HepG2 (cell line): ENCODE data around the gene SSBP4. TPM values are rescaled to one million over a fixed set of nuclear protein-coding genes. Genes with fewer than 3 reads are reported as not detected.

Source experiments
- MED1 ChIP-seq: sonication (generic); formaldehyde crosslinking; IDR thresholded peaks from 2 replicates; pipeline ENCODE4 v1.4.0; 2020; ENCODE audit warnings: missing genetic modification reagents
- MIER2 ChIP-seq: IDR thresholded peaks from 2 replicates; pipeline ENCODE4 v1.6.1; 2016; ENCODE audit warnings: missing biosample characterization, missing genetic modification reagents
- NR2F6 ChIP-seq, 2 experiments: IDR thresholded peaks; 2 replicates each; pipeline ENCODE4 v1.6.1; 2016; ENCODE audit warnings: antibody characterized with exemption in 1 of 2, mild to moderate bottlenecking in 1 of 2
- PHF5A ChIP-seq: IDR thresholded peaks from one replicate; pipeline ENCODE4 v1.6.1; 2018; ENCODE audit warnings: low read depth, missing genetic modification reagents; ENCODE audit not compliant: unreplicated experiment
- RBFOX2 ChIP-seq: fragments of 200-400 bp; formaldehyde crosslinking; IDR thresholded peaks from 2 replicates; pipeline ENCODE4 v1.6.1; 2017; ENCODE audit warnings: low read depth, mild to moderate bottlenecking, low read length
- RXRA ChIP-seq: sonication (generic); formaldehyde crosslinking; IDR thresholded peaks from 2 replicates; pipeline ENCODE4 v1.5.1; 2020; ENCODE audit warnings: missing genetic modification reagents
- RXRB ChIP-seq: IDR thresholded peaks from 2 replicates; pipeline ENCODE4 v1.6.1; 2016; ENCODE audit warnings: borderline replicate concordance, missing genetic modification reagents, missing compliant biosample characterization
- SMARCC2 ChIP-seq: fragments of 450-650 bp; IDR thresholded peaks from 2 replicates; pipeline ENCODE4 v1.6.1; 2017; ENCODE audit warnings: antibody characterized with exemption, mild to moderate bottlenecking
- ZFP36L1 ChIP-seq: sonication (generic); formaldehyde crosslinking; IDR thresholded peaks from 2 replicates; pipeline ENCODE4 v1.8.0; 2022; ENCODE audit warnings: mild to moderate bottlenecking, missing genetic modification reagents, moderate library complexity
- ZFP41 ChIP-seq: sonication (generic); formaldehyde crosslinking; IDR thresholded peaks from 2 replicates; pipeline ENCODE4 v1.4.0; 2020; ENCODE audit warnings: mild to moderate bottlenecking, missing genetic modification reagents, borderline replicate concordance
- ZIK1 ChIP-seq: sonication (generic); formaldehyde crosslinking; IDR thresholded peaks from 2 replicates; pipeline ENCODE4 v1.5.0; 2020; ENCODE audit warnings: mild to moderate bottlenecking, low read depth, missing genetic modification reagents, borderline replicate concordance
- polyA plus RNA-seq, 8 experiments: library from polyadenylated mRNA; depleted of rRNA in 3 of 8; stranded (reverse) in 7 of 8; unstranded in 1 of 8; fragments of >200 nt; fragmentation: Illumina TruSeq in 4 of 8; extraction: Trizol in 4 of 8; gene quantifications; 2 replicates each; pipeline versions ENCODE4 v1.2.1 to v1.2.3, GENCODE V29; 2011 to 2016; ENCODE audit warnings: low read depth in 4 of 8, missing spikeins in 1 of 8, mixed read lengths in 1 of 8; ENCODE audit not compliant: insufficient read depth in 1 of 8
- total RNA-seq, 5 experiments: library from RNA; depleted of rRNA; stranded (reverse); fragments of >200 nt; fragmentation: Illumina TruSeq; extraction: Trizol; gene quantifications; 2 replicates each; pipeline ENCODE4 v1.2.3, GENCODE V29; 2016; ENCODE audit warnings: low read depth in 1 of 5
- TF ChIP-seq, protein P1 (sequence below): sonication (generic); formaldehyde crosslinking; IDR thresholded peaks from 2 replicates; pipeline ENCODE4 v1.4.0; 2020; ENCODE audit warnings: mild to moderate bottlenecking, missing genetic modification reagents
- TF ChIP-seq, protein P2 (sequence below): sonication (generic); formaldehyde crosslinking; IDR thresholded peaks from 2 replicates; pipeline ENCODE4 v1.5.0; 2020; ENCODE audit warnings: mild to moderate bottlenecking, missing genetic modification reagents
- TF ChIP-seq, protein P3 (sequence below): sonication (generic); formaldehyde crosslinking; IDR thresholded peaks from 2 replicates; pipeline ENCODE4 v1.4.0; 2020; ENCODE audit warnings: missing genetic modification reagents, borderline replicate concordance

Gene SSBP4
- total and polyA plus RNA-seq, 2 of the 13 experiments (the other 11 are each of a cell fraction or from before 2014, with no cell fraction given), result 20.8 to 39.5 TPM

DNA sequence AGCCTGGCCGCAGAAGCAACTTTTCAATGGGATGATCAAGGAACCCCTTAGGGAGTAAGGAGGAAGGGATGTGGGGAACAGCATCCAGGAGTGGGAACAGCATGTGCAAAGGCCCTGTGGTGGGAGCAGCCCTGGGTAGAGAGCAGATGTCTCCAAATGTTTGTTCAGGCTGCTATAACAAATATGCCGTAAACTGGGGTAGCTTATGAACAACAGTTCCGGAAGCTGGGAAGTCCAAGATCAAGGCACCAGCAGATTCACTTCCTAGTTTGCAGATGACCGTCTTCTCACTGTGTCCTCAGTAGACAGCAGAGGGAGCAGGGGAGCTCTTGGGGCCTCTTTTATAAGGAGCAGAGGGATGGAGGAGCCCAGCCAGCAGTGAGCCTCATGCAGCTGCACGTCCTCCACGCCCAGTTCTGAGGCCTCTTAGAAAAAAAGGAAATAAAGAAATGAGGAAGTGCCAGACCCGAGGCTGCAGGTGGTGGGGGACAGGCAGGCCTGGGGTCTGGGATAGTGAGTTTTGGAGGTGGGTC, 17.6 kb upstream of the SSBP4 start (continued):
- TF ChIP-seq RBFOX2 (no peak), ZFP41 (CRISPR knock-in tag) (no peak), SMARCC2 (no peak), NR2F6 (IDR thresholded peaks at IDR 0.05) (no peak), NR2F6 (CRISPR knock-in tag; IDR thresholded peaks at IDR 0.05) (no peak; the same call in 1 of the 2 replicates), ZFP36L1 (CRISPR knock-in tag) (no peak), RXRB (no peak), PHF5A (CRISPR knock-in tag) (no peak), MIER2 (CRISPR knock-in tag) (no peak), ZIK1 (CRISPR knock-in tag) (no peak), MED1 (CRISPR knock-in tag) (peak; percentile 47), RXRA (CRISPR knock-in tag) (no peak)
- TF ChIP-seq, protein P1, sequence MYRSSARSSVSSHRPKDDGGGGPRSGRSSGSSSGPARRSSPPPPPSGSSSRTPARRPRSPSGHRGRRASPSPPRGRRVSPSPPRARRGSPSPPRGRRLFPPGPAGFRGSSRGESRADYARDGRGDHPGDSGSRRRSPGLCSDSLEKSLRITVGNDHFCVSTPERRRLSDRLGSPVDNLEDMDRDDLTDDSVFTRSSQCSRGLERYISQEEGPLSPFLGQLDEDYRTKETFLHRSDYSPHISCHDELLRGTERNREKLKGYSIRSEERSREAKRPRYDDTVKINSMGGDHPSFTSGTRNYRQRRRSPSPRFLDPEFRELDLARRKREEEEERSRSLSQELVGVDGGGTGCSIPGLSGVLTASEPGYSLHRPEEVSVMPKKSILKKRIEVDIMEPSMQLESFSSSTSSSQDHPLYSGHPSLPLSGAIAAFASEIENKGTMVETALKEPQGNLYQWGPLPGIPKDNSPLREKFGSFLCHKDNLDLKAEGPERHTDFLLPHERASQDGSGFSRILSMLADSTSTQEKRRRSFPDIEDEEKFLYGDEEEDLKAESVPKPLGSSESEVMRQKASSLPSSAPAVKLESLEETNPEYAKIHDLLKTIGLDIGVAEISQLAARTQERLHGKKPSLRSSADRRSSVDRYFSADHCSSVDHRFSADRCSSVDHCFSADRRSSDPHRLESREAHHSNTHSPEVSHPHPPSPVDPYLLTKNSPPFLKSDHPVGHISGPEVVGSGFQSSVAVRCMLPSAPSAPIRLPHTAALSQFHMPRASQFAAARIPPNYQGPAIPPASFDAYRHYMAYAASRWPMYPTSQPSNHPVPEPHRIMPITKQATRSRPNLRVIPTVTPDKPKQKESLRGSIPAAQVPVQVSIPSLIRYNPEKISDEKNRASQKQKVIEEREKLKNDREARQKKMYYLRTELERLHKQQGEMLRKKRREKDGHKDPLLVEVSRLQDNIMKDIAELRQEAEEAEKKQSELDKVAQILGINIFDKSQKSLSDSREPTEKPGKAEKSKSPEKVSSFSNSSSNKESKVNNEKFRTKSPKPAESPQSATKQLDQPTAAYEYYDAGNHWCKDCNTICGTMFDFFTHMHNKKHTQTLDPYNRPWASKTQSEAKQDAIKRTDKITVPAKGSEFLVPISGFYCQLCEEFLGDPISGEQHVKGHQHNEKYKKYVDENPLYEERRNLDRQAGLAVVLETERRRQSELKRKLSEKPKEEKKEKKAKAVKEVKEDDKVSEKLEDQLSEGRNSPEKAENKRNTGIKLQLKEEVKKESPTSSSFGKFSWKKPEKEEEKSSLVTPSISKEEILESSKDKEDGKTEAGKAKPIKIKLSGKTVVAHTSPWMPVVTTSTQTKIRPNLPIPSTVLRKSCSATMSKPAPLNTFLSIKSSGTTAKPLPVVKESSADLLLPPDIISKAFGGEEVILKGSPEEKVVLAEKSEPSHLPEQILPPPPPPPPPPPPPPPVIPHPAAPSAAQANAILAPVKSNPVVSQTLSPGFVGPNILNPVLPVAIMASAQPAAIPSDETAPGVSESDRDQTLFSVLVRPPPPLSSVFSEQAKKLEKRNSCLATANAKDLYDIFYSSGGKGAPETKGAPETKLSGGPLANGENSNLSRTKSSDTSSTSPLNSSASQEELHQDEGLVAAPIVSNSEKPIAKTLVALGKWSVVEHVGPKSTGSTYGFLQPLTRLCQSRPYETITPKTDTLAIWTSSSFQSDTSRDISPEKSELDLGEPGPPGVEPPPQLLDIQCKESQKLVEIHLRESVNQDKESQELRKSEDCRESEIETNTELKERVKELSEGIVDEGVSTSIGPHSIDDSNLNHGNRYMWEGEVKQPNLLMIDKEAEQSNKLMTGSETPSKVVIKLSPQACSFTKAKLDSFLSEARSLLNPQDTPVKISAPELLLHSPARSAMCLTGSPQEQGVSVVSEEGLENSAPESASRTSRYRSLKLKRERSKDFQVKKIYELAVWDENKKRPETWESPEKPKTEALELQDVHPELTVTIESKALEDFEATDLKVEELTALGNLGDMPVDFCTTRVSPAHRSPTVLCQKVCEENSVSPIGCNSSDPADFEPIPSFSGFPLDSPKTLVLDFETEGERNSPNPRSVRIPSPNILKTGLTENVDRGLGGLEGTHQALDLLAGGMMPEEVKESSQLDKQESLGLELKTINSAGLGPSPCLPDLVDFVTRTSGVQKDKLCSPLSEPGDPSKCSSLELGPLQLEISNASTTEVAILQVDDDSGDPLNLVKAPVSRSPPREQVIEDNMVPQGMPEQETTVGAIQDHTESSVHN, result no peak
- TF ChIP-seq, protein P2, sequence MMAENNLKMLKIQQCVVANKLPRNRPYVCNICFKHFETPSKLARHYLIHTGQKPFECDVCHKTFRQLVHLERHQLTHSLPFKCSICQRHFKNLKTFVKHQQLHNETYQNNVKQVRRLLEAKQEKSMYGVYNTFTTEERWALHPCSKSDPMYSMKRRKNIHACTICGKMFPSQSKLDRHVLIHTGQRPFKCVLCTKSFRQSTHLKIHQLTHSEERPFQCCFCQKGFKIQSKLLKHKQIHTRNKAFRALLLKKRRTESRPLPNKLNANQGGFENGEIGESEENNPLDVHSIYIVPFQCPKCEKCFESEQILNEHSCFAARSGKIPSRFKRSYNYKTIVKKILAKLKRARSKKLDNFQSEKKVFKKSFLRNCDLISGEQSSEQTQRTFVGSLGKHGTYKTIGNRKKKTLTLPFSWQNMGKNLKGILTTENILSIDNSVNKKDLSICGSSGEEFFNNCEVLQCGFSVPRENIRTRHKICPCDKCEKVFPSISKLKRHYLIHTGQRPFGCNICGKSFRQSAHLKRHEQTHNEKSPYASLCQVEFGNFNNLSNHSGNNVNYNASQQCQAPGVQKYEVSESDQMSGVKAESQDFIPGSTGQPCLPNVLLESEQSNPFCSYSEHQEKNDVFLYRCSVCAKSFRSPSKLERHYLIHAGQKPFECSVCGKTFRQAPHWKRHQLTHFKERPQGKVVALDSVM (CRISPR knock-in tag), result peak; percentile 48
- TF ChIP-seq, protein P3, sequence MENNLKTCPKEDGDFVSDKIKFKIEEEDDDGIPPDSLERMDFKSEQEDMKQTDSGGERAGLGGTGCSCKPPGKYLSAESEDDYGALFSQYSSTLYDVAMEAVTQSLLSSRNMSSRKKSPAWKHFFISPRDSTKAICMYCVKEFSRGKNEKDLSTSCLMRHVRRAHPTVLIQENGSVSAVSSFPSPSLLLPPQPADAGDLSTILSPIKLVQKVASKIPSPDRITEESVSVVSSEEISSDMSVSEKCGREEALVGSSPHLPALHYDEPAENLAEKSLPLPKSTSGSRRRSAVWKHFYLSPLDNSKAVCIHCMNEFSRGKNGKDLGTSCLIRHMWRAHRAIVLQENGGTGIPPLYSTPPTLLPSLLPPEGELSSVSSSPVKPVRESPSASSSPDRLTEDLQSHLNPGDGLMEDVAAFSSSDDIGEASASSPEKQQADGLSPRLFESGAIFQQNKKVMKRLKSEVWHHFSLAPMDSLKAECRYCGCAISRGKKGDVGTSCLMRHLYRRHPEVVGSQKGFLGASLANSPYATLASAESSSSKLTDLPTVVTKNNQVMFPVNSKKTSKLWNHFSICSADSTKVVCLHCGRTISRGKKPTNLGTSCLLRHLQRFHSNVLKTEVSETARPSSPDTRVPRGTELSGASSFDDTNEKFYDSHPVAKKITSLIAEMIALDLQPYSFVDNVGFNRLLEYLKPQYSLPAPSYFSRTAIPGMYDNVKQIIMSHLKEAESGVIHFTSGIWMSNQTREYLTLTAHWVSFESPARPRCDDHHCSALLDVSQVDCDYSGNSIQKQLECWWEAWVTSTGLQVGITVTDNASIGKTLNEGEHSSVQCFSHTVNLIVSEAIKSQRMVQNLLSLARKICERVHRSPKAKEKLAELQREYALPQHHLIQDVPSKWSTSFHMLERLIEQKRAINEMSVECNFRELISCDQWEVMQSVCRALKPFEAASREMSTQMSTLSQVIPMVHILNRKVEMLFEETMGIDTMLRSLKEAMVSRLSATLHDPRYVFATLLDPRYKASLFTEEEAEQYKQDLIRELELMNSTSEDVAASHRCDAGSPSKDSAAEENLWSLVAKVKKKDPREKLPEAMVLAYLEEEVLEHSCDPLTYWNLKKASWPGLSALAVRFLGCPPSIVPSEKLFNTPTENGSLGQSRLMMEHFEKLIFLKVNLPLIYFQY, result no peak
